Activated CD8-positive, alpha-beta memory T cell treated with anti-CD3 and anti-CD28 coated beads, Interleukin-2, amount 50 U/mL, for 24 hours (primary cell): Measurements from ENCODE around the gene ZRANB1.
"Not testable (repeated sequence)": the region's sequence is repeated elsewhere in the genome, so short reads cannot be mapped to it uniquely, and the experiment has no call there.

Source experiments
- DNase-seq: peaks from one replicate; pipeline ENCODE4 v3.0.0-alpha.2; 2020; ENCODE audit errors: extremely low read depth

The ZRANB1 gene

GRCh38 chr10:124963866-124964720 is 22.2 kb downstream of the ZRANB1 start:
- DNase-seq: no peak

DNA sequence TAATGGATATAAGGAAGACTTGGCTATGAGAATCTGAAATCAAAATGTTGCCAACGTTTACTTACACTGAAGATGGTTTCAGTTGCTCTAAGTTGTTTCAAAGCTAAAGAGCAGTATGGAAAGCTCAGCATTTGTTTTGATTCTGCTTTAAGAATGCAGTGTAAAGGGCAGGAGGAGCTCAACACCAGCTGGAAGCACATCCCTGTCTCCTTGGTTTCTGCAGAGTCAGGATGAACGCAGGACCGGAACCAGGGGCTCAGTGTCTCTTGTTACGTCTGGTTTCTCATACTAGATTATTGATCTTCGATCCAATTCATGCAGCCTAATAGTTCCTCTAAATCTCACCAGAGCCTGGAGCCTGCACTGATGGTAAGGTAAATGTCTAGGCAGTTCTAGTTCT is 24.1 kb downstream of the ZRANB1 start:
- DNase-seq: no peak

GRCh38 chr10:124967255-124967654 is 25.3 kb downstream of the ZRANB1 start:
- DNase-seq: no peak

GRCh38 chr10:124971276-124971675 is 29.4 kb downstream of the ZRANB1 start:
- DNase-seq: no peak

- no peak for DNase-seq
Observed at GRCh38 chr10:124972637-124973036, 30.7 kb downstream of the ZRANB1 start.

DNA sequence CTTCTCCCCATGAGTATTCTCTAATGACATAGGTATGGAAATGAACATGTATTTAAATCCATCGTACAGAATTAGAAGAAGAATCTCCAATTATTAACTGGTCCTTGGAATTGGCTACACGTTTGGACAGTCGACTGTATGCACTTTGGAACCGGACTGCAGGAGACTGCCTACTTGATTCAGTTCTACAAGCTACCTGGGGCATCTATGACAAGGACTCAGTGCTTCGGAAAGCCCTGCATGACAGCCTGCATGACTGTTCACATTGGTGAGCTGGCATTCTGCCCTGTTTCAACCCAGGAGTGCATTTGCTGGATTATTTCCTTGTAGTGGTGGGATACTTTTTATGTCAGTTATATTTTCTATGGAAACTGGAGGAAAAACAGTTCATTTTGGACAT is 32.2 kb downstream of the ZRANB1 start:
- DNase-seq: no peak

GRCh38 chr10:124975977-124976514 is 34.1 kb downstream of the ZRANB1 start:
- no peak for DNase-seq

DNA sequence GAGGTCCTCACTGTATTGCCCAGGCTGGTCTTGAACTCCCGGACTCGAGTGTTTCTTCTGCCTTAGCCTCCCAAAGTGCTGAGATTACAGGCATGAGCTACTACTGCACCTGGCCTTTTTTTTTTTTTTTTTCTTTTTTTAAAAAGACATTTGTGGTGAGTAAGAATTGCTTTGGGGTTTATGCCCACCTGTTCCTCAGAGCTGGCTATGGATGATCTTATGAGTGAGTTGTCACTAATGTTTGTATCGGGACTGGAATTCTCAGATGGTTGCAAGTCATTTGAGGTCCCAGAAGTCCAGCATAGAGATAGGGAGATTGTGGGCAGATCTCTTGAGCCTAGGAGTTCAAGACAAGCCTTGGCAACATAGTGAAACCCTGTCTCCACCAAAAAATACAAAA is 35.2 kb downstream of the ZRANB1 start:
- DNase-seq: no peak

DNA sequence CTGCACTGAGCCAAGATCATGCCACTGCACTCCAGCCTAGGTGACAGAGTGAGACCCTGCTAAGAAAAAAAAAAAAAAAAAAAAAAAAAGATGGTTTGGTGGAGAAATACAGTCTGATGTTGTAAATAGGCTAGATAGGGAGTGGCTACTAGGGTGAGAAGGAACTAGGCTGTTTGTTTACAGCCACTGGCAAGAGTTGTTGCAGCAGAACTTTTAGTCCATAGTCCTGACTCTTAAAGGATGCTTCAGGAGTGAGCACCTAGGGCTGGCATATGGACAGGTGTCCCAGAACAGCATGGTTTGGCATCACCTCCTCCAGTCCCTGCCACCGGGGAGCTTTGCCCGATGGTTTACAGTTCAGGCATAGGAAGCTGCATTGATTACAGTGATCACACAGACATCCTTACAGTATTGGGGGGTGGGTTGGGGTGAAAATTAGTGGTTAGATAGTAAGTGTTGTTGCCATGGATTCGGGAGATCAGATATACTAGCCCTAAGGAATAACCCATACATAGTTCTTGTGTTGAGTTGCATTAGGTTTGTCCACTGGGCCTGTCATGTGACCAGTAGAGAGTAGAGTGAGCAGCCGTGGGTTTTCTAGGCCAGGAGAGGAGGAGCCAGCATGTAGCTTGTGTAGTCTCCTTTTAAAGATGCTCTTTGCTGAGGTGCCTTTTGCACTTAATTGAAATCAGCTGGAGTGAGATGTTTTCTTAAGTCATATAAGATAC is 35.9 kb downstream of the ZRANB1 start:
- no peak for DNase-seq

DNA sequence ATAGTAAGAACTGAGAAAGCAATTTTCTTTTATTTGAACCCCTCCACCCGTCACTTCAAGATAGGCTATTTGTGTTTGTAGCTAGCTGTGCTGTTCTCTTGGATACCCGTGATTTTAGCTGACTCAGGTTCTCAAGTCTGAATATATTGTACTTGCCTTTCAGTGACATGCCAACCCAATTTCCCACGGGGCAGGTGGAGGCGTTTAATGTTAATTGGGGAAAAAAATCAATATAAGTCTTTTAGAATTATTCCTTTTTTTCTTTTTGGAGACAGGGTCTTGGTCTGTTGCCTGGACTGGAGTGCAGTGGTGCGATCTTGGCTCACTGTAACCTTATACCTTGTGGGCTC is 36.4 kb downstream of the ZRANB1 start:
- no peak for DNase-seq

DNA sequence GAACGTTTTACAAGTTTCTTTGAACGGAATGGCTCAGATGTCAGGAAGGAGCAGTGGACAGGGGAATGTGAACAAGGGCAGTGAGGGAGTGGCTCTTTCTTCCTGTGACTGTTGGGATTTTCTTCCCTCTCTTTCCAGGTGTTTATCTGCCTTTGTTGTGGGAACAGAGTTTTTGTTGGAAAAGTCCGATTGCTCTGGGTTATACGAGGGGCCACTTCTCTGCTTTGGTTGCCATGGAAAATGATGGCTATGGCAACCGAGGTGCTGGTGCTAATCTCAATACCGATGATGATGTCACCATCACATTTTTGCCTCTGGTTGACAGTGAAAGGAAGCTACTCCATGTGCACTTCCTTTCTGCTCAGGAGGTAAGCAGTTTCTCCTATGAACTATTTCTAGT is 41.4 kb downstream of the ZRANB1 start:
- DNase-seq: no peak

DNA sequence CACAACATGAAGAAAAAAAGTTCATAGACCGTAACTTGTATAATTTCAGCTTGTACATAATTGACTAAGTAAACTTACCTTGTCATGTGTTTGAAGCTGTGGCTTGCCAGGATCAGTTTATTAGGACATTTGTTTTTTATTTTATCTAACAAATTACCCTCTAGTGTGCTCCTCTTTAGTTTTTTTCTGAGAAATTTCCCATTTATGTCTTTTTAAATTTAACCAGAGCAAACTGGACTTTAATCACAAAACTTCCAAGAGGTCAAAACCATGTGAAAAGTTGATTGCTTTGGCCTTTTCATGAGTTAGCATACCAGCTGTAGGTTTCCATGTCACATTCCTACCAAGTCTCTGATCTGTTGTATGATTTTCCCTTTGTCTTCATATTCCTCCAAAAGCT is 42.5 kb downstream of the ZRANB1 start:
- DNase-seq: no peak

DNA sequence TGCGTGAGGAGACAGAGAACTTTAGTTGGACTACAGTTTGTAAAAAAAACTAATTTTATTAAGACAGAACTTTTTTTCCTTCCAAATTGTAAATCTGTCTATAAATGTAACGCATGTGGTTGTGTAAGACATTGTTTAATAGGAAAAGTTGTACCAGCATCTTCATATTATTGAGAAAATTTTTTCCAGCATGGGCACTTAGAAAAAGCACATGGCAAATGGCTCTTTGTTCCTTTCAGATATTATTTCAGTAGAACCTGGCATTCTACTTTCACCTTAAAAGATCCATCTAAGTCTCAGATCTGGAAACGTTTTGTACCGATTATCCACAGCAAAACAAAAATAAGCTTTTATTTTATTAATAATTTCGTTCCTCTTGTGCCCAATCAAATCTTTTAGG is 43.2 kb downstream of the ZRANB1 start:
- no peak for DNase-seq

DNA sequence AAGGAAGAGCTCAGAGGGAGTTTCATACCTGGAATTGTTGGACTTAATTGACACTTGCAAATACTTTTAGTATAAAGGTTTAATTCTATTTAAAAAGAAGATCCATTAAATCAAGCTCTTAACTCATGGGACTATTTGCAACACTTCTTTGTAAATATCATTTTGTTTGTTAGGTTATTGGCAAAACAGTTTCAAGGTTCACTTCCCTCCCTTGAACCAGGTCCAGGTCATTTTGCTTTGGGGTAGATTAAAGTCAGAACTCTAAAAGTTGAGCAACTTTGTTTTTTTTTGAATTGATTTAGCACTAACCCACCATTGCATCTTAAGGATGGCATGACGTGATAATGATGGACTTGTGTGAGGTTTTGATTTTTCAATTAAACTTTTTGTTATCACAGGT is 45.9 kb downstream of the ZRANB1 start:
- DNase-seq: no peak

DNA sequence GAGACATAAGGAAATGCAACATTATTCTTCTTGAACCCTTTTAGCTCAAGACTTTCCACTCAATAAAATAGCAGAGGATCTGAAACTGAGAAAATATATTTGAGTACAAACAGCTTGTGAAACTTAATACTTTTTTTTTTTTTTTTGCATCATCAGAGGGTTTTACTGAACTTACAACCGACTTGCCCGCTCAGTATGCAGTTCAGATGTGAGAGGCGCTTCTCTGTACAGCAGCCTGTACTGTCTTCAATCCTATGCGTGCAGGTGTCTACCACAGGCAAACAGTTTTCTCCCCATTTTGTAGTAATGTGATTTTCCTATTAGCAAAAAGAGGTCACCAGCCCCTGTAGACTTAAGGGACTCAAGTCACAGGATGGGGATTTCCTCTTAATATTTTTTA is 46.8 kb downstream of the ZRANB1 start:
- DNase-seq: not testable (repeated sequence)

- no peak for DNase-seq
Observed at GRCh38 chr10:124989526-124989925, 47.6 kb downstream of the ZRANB1 start.

DNA sequence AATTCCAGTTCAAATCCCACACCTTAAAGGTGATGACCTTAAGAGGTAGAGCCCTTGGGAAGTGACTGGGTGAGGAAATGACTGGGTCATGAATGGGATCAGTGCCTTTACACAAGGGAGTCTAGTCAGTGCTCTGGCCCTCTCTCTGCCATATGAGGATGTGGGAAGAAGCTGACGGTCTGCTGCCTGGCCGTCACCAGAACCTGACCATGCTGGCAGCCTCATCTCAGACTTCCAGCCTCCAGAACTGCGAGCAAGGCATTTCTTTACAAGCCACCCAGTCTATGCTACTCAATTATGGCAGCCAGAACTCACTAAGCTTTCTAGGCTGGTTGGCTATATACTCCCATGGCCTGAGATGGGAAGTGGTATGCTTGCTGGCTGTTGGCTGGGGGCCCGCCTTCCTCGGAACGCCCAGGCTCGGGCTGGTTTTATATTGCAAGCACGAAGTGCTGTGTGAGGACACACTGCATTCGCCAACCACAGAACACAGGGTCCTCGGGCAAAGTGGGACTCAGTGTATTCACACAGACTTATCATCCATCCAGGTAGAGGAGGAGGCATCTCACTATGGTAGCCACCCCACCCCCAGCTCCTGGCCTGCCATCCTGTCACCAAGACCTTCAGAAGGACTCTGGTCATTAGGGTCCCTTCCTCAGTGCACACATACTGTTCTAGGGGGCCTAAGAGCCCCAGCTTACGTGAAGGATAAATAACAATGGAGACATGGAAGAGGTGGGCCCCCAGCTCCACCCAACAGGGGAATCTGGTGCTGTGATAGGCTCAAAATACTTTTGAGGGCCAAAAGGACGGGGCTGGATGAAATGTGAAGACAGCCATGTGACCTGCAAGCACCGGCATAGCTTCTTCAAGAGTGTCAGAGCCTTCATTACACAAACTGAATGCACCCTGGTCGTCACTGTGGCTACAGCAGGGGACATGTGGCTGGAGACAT is 49.0 kb downstream of the ZRANB1 start:
- no peak for DNase-seq

DNA sequence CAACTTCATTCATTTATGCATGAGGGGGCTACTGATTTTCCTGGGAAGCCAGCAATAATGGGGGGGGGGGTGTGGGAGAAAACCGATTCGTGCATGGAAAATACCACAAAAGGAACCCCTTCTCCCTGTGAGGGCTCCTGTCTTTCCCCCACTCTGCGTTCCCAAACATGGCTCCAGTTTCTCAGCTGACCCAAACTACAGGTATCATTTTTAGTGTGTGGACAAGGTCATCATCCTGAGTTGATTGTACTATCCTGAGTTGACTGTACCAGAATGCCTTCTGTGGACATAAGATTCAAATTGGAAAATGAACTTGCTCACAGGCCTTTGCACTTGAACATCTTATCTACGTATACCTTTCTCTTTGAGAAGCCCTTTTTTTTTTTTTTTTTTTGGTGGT is 49.9 kb downstream of the ZRANB1 start:
- no peak for DNase-seq

- no peak for DNase-seq
Observed at GRCh38 chr10:124992462-124993344, 50.8 kb downstream of the ZRANB1 start.

- no peak for DNase-seq
Observed at GRCh38 chr10:124993345-124993708, 51.4 kb downstream of the ZRANB1 start.
